ENCODE data around the gene MROH7.

DNA sequence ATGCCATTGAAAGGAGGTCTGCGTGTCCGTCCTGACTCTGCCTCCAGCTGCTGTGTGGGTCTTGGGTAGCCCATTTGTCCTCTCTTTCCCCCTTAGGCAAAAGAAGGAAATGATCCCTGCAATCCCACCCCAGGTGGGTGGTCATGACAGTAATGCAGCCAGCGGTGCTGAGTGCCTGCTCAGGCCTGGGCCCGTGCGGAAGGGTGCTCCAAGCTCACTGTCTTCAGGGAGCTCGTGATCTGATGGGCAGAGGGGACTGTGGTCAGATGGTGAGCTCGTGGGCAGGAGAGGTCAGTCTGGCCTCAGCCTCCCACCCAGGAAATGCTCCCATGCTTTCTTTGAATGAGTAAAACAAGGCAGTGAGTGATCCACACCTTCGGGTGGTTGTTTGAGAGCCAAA, 38.8 kb downstream of the MROH7 start:
- TF ChIP-seq, protein P1, sequence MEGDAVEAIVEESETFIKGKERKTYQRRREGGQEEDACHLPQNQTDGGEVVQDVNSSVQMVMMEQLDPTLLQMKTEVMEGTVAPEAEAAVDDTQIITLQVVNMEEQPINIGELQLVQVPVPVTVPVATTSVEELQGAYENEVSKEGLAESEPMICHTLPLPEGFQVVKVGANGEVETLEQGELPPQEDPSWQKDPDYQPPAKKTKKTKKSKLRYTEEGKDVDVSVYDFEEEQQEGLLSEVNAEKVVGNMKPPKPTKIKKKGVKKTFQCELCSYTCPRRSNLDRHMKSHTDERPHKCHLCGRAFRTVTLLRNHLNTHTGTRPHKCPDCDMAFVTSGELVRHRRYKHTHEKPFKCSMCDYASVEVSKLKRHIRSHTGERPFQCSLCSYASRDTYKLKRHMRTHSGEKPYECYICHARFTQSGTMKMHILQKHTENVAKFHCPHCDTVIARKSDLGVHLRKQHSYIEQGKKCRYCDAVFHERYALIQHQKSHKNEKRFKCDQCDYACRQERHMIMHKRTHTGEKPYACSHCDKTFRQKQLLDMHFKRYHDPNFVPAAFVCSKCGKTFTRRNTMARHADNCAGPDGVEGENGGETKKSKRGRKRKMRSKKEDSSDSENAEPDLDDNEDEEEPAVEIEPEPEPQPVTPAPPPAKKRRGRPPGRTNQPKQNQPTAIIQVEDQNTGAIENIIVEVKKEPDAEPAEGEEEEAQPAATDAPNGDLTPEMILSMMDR (IDR thresholded peaks at IDR 0.05): no peak
- no peak for TF ChIP-seq EZH2 (IDR thresholded peaks at IDR 0.05)

All from neural progenitor cell (in vitro differentiated cells).